Measurements from ENCODE around the gene KCNJ5.
"Not testable (repeated sequence)": the region's sequence is repeated elsewhere in the genome, so short reads cannot be mapped to it uniquely, and the experiment has no call there.

Gene KCNJ5

GRCh38 chr11:128914216-128915148 lies 23.3 kb downstream of the KCNJ5 start:
- no peak for FAIRE-seq

GRCh38 chr11:128915149-128915521 lies 24.0 kb downstream of the KCNJ5 start:
- FAIRE-seq = no peak

GRCh38 chr11:128916037-128916572 lies 24.9 kb downstream of the KCNJ5 start:
- no peak for FAIRE-seq

- no peak for FAIRE-seq
Measured at GRCh38 chr11:128916681-128917080, 25.5 kb downstream of the KCNJ5 start.

- FAIRE-seq = no peak
Measured at GRCh38 chr11:128917144-128917724, 26.1 kb downstream of the KCNJ5 start.

GRCh38 chr11:128919216-128919615 lies 28.1 kb downstream of the KCNJ5 start:
- FAIRE-seq = no peak

- FAIRE-seq = not testable (repeated sequence)
Measured at GRCh38 chr11:128919635-128920034, 28.5 kb downstream of the KCNJ5 start.

- no peak for FAIRE-seq
Measured at GRCh38 chr11:128920666-128921065, 29.5 kb downstream of the KCNJ5 start.

GRCh38 chr11:128921793-128922192 lies 30.6 kb downstream of the KCNJ5 start:
- FAIRE-seq = no peak

GRCh38 chr11:128924104-128924503 lies 32.9 kb downstream of the KCNJ5 start:
- FAIRE-seq = no peak

GRCh38 chr11:128924510-128925249 lies 33.5 kb downstream of the KCNJ5 start:
- no peak for FAIRE-seq

- FAIRE-seq = no peak
Measured at GRCh38 chr11:128925250-128925600, 34.1 kb downstream of the KCNJ5 start.

- FAIRE-seq = no peak
Measured at GRCh38 chr11:128926000-128926399, 34.8 kb downstream of the KCNJ5 start.

- no peak for FAIRE-seq
Measured at GRCh38 chr11:128926437-128927107, 35.4 kb downstream of the KCNJ5 start.

GRCh38 chr11:128927108-128927461 lies 35.9 kb downstream of the KCNJ5 start:
- FAIRE-seq = no peak

GRCh38 chr11:128927683-128928336 lies 36.7 kb downstream of the KCNJ5 start:
- FAIRE-seq = no peak

GRCh38 chr11:128928400-128928799 lies 37.2 kb downstream of the KCNJ5 start:
- FAIRE-seq = no peak

GRCh38 chr11:128929468-128929867 lies 38.3 kb downstream of the KCNJ5 start:
- no peak for FAIRE-seq

GRCh38 chr11:128929991-128930390 lies 38.8 kb downstream of the KCNJ5 start:
- no peak for FAIRE-seq

GRCh38 chr11:128931066-128931465 lies 39.9 kb downstream of the KCNJ5 start:
- no peak for FAIRE-seq

GRCh38 chr11:128931668-128932067 lies 40.5 kb downstream of the KCNJ5 start:
- FAIRE-seq = no peak

- no peak for FAIRE-seq
Measured at GRCh38 chr11:128933481-128934178, 42.5 kb downstream of the KCNJ5 start.

All from G401.6 (cell line).